ENCODE data around the gene ABCA1.
A peak's percentile ranks its signal among the peaks of the same experiment; 100 is the strongest.
"Not testable (repeated sequence)": the region's sequence is repeated elsewhere in the genome, so short reads cannot be mapped to it uniquely, and the experiment has no call there.

Gene ABCA1

GRCh38 chr9:104927912-104928740, at the start of gene ABCA1:
ABCA1 (minus strand) TSS chr9:104928155; CDS start chr9:104903679, 24,476 bp downstream.
- peak; percentile 17 to 28 for DNase-seq (ENCODE audit: low read depth in 2 of 2)

- DNase-seq (ENCODE audit: low read depth in 2 of 2): no peak
These were observed 49.6 kb upstream of the ABCA1 start for GRCh38 chr9:104977580-104977979.

- DNase-seq (ENCODE audit: low read depth in 2 of 2): no peak
These were observed 49.2 kb upstream of the ABCA1 start for GRCh38 chr9:104977168-104977567.

- not testable (repeated sequence) for DNase-seq (ENCODE audit: low read depth in 2 of 2)
These were observed 48.1 kb upstream of the ABCA1 start for GRCh38 chr9:104975966-104976595.

- no peak for DNase-seq (ENCODE audit: low read depth in 2 of 2)
These were observed 46.4 kb upstream of the ABCA1 start for GRCh38 chr9:104974053-104974962.

- DNase-seq (ENCODE audit: low read depth in 2 of 2): no peak
These were observed 44.4 kb upstream of the ABCA1 start for GRCh38 chr9:104972242-104972866.

GRCh38 chr9:104971511-104971910, 43.6 kb upstream of the ABCA1 start:
- no peak for DNase-seq (ENCODE audit: low read depth in 2 of 2)

- DNase-seq (ENCODE audit: low read depth in 2 of 2): no peak
These were observed 42.5 kb upstream of the ABCA1 start for GRCh38 chr9:104970271-104970987.

- DNase-seq (ENCODE audit: low read depth in 2 of 2): no peak
These were observed 41.2 kb upstream of the ABCA1 start for GRCh38 chr9:104969116-104969515.

GRCh38 chr9:104968025-104968982, 40.3 kb upstream of the ABCA1 start:
- peak; percentile 66 to 75 for DNase-seq (ENCODE audit: low read depth in 2 of 2)

- no peak for DNase-seq (ENCODE audit: low read depth in 2 of 2)
These were observed 35.1 kb upstream of the ABCA1 start for GRCh38 chr9:104963076-104963475.

- DNase-seq (ENCODE audit: low read depth in 2 of 2): no peak
These were observed 33.9 kb upstream of the ABCA1 start for GRCh38 chr9:104961701-104962359.

GRCh38 chr9:104961238-104961637, 33.3 kb upstream of the ABCA1 start:
- peak in 1 of 2 donors; percentile 9 for DNase-seq (ENCODE audit: low read depth in 2 of 2)

- no peak for DNase-seq (ENCODE audit: low read depth in 2 of 2)
These were observed 32.7 kb upstream of the ABCA1 start for GRCh38 chr9:104960662-104961061.

GRCh38 chr9:104958751-104959150, 30.8 kb upstream of the ABCA1 start:
- DNase-seq (ENCODE audit: low read depth in 2 of 2): no peak

- DNase-seq (ENCODE audit: low read depth in 2 of 2): not testable (repeated sequence)
These were observed 30.1 kb upstream of the ABCA1 start for GRCh38 chr9:104958006-104958405.

GRCh38 chr9:104951487-104951886, 23.5 kb upstream of the ABCA1 start:
- DNase-seq (ENCODE audit: low read depth in 2 of 2): no peak

GRCh38 chr9:104950838-104951237, 22.9 kb upstream of the ABCA1 start:
- no peak for DNase-seq (ENCODE audit: low read depth in 2 of 2)

GRCh38 chr9:104948277-104948676, 20.3 kb upstream of the ABCA1 start:
- DNase-seq (ENCODE audit: low read depth in 2 of 2): no peak

All from stimulated activated CD8-positive, alpha-beta memory T cell treated with anti-CD3 and anti-CD28 coated beads, Interleukin-2, amount 100 ng/mL, for 1 hour (primary cell).